Gastroesophageal sphincter (tissue), 3 donors: ENCODE measurements around the gene TRIM32.

ENCODE experiments used
- CTCF ChIP-seq, 4 experiments: fragments of 200-600 bp in 2 of 4; fragments of 450-650 bp in 2 of 4; sonication (generic) in 1 of 4; IDR thresholded peaks; one replicate each; pipeline ENCODE4 v1.5.1; 2017 to 2019; ENCODE audit warnings: antibody characterized with exemption in 4 of 4, mild to moderate bottlenecking in 2 of 4, moderate library complexity in 2 of 4
- EP300 ChIP-seq: sonication (generic); formaldehyde crosslinking; IDR thresholded peaks from one replicate; pipeline ENCODE4 v1.6.1; 2017; ENCODE audit warnings: antibody characterized with exemption, mild to moderate bottlenecking
- POLR2A ChIP-seq, 2 donors: fragments of 450-650 bp; IDR thresholded peaks; one replicate each; pipeline ENCODE4 v1.6.1; 2017; ENCODE audit warnings: antibody characterized with exemption in 2 of 2, mild to moderate bottlenecking in 2 of 2, moderate library complexity in 1 of 2
- POLR2AphosphoS5 ChIP-seq: sonication (generic); formaldehyde crosslinking; IDR thresholded peaks from one replicate; pipeline ENCODE4 v1.6.1; 2017; ENCODE audit warnings: antibody characterized with exemption

DNA sequence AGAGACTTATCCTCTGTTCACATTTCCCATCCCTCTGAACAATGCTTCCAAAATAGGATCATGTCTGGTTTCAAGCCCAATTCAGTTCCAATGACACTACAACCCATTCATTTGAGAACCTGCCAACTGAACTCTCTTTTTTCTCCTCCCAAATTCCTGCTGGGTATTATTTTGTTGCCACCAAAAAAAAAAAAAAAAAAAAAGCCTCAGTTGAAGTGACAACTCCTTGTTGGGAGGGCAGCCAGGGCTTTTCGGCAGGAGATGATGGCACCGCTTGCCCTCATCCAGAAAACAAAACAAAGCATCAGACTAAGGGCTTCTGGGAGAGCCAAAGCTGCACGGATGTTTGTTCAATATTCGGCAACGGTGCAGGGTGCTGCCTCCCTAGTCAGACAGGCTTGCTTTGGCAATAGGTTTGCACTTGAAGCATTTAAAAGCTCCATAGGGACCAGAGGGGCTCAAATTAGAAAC, 30.6 kb upstream of the TRIM32 start:
- TF ChIP-seq POLR2A (IDR thresholded peaks at IDR 0.05) (no peak), CTCF (IDR thresholded peaks at IDR 0.05) (no peak), POLR2AphosphoS5 (no peak), EP300 (no peak)
